ENCODE results near the gene OPCML. TPM values are rescaled to one million over a fixed set of nuclear protein-coding genes. Genes with fewer than 3 reads are reported as not detected.

The OPCML gene
- total and polyA plus RNA-seq, 7 donors = 0.01 to 0.80 (median 0.07) TPM; not detected in 4

GRCh38 chr11:133214646-133215045 is 317.7 kb downstream of the OPCML start:
- Histone ChIP-seq H3K27ac (no peak overlapping the region), H3K4me3 (no peak overlapping the region), H3K27me3 (ENCODE audit: insufficient read depth in 3 of 3, low read length in 2 of 3) (peaks cover 0 to 6% (median 3%) of the 10 kb centered on the region in 3 donors), H3K36me3 (ENCODE audit: insufficient read depth in 1 of 2, low read depth in 1 of 2) (no peaks in the 10 kb centered on the region), H3K9me3 (no peaks in the 10 kb centered on the region), H3K4me1 (no peaks in the 10 kb centered on the region)
- 23 to 44% (median 35%) methylated on average over 4 of the region's 4 CpGs for WGBS, 3 donors
- TF ChIP-seq, protein P1, sequence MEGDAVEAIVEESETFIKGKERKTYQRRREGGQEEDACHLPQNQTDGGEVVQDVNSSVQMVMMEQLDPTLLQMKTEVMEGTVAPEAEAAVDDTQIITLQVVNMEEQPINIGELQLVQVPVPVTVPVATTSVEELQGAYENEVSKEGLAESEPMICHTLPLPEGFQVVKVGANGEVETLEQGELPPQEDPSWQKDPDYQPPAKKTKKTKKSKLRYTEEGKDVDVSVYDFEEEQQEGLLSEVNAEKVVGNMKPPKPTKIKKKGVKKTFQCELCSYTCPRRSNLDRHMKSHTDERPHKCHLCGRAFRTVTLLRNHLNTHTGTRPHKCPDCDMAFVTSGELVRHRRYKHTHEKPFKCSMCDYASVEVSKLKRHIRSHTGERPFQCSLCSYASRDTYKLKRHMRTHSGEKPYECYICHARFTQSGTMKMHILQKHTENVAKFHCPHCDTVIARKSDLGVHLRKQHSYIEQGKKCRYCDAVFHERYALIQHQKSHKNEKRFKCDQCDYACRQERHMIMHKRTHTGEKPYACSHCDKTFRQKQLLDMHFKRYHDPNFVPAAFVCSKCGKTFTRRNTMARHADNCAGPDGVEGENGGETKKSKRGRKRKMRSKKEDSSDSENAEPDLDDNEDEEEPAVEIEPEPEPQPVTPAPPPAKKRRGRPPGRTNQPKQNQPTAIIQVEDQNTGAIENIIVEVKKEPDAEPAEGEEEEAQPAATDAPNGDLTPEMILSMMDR (IDR thresholded peaks at IDR 0.05) = no peak
- ATAC-seq (no peak), DNase-seq (no peak)
- intact Hi-C loops (cut with DNase I) = no loop called here

DNA sequence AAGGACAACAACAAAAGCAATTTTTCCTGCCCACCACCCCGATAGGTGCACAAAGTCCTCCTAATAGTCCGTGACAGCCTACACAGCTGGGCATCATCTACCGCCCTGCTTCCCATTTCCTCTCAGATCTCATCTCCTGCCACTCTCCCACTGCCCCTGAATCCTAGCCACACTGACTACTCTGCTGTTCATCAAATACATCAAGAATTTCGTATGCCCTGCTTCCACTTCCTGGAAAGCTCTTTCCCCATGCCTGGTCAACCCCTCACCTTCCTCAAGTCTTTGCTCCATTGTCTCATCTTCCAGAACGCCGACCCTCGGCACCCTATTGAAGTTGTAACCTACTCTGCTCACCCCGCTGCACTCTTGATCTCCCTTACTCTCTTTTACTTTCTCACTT is 320.1 kb downstream of the OPCML start:
- Histone ChIP-seq H3K4me3 (no peak overlapping the region), H3K27ac (no peak overlapping the region), H3K9me3 (no peaks in the 10 kb centered on the region), H3K36me3 (ENCODE audit: insufficient read depth in 1 of 2, low read depth in 1 of 2) (no peaks in the 10 kb centered on the region), H3K27me3 (ENCODE audit: insufficient read depth in 3 of 3, low read length in 2 of 3) (peaks cover 0 to 6% (median 3%) of the 10 kb centered on the region in 3 donors), H3K4me1 (no peaks in the 10 kb centered on the region)
- ATAC-seq = no peak
- intact Hi-C loops (cut with DNase I) = no loop called here
- no peak for DNase-seq
- WGBS, 3 donors = 71 to 84% (median 78%) methylated on average over 8 of the region's 8 CpGs
- TF ChIP-seq, protein P1 (IDR thresholded peaks at IDR 0.05) = no peak

DNA sequence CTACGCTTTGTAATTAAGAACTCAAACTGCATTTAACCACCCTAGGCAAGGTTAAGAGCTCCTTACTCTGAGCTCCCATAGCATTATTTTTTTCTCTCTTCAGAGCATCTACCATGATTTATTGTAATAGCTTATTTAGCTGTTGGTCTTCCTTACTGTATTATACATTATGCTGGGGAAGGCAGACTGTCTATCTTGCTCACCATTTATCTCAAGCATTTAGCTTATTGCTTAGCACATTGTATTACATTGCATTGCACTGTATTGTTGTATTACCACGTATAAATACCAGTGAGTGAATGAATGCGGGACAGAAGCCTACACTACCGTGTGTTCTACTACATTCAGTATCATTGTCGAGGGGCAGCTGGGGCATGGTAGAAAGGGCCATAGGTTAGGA is 324.3 kb downstream of the OPCML start:
- Histone ChIP-seq H3K27me3 (ENCODE audit: insufficient read depth in 3 of 3, low read length in 2 of 3) (peaks cover 0 to 6% (median 0%) of the 10 kb centered on the region in 3 donors), H3K27ac (no peak overlapping the region), H3K4me1 (no peaks in the 10 kb centered on the region), H3K36me3 (ENCODE audit: insufficient read depth in 1 of 2, low read depth in 1 of 2) (no peaks in the 10 kb centered on the region), H3K9me3 (no peaks in the 10 kb centered on the region), H3K4me3 (no peak overlapping the region)
- no peak for DNase-seq
- intact Hi-C loops (cut with DNase I) = no loop called here
- WGBS, 3 donors = 76 to 78% (median 78%) methylated on average over 5 of the region's 5 CpGs
- no peak for ATAC-seq
- TF ChIP-seq, protein P1 (IDR thresholded peaks at IDR 0.05) = no peak

DNA sequence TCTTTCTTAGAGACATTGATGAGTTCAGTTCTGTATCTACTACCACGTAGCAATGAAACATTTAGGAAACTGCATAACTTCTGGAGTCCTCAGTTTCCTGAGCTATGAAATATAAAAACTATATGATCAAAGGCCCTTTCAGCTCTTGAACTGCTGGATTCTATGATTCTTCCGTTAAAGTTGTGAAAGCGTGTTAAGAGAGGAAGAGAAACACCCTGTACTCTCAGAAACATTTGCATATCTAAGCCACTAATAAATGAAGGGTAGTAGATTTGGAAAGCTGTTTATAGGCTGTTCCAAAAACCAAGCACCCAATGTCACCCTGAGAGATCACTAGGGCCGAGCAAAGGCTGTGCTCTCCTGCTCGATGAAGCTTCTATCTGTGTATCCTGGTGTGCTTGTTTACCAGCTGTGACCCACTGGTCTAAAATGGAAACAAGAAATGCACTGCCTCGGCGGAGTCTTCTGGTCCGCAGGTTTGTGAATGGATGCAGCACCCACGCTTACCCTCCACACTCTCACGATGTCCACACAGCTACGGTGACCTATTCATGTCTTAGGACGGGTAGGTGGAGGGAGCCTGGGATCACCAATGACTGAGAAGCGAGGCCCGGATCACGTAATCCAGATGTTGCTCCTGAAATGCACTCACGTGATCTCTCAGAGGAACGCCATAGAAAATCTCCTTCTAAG is 325.8 kb downstream of the OPCML start:
- 86 to 88% (median 87%) methylated on average over 17 of the region's 17 CpGs for WGBS, 3 donors
- peaks cover 0 to 6% (median 0%) of the 10 kb centered on the region in 3 donors for H3K27me3 ChIP-seq (ENCODE audit: insufficient read depth in 3 of 3, low read length in 2 of 3)
- TF ChIP-seq, protein P1 (IDR thresholded peaks at IDR 0.05) = no peak
- ATAC-seq = no peak
- no peak overlapping the region for H3K27ac ChIP-seq
- H3K9me3 ChIP-seq = no peaks in the 10 kb centered on the region
- H3K4me1 ChIP-seq = no peaks in the 10 kb centered on the region
- no peak overlapping the region for H3K4me3 ChIP-seq
- intact Hi-C loops (cut with DNase I) = no loop called here
- no peak for DNase-seq
- H3K36me3 ChIP-seq (ENCODE audit: insufficient read depth in 1 of 2, low read depth in 1 of 2) = no peaks in the 10 kb centered on the region

GRCh38 chr11:133204158-133204557 is 328.1 kb downstream of the OPCML start:
- DNase-seq (no peak), ATAC-seq (no peak)
- no peak overlapping the region for H3K27ac ChIP-seq
- H3K27me3 ChIP-seq (ENCODE audit: insufficient read depth in 3 of 3, low read length in 2 of 3) = no peaks in the 10 kb centered on the region
- intact Hi-C loops (cut with DNase I) = no loop called here
- TF ChIP-seq, protein P1 (IDR thresholded peaks at IDR 0.05) = no peak
- H3K36me3 ChIP-seq (ENCODE audit: insufficient read depth in 1 of 2, low read depth in 1 of 2) = no peaks in the 10 kb centered on the region
- H3K4me3 ChIP-seq = no peak overlapping the region
- 77 to 84% (median 77%) methylated on average over 3 of the region's 3 CpGs for WGBS, 3 donors
- no peaks in the 10 kb centered on the region for H3K9me3 ChIP-seq
- H3K4me1 ChIP-seq = no peaks in the 10 kb centered on the region

All from psoas muscle (tissue), 8 donors.